H1 (cell line): ENCODE measurements around the gene JPH3. TPM values are rescaled to one million over a fixed set of nuclear protein-coding genes. Genes with fewer than 3 reads are reported as not detected.

Experiments used
- CTCF ChIA-PET: fragments of 300-600 bp; sonication (Branson Sonifier 250); formaldehyde crosslinking; loops from one replicate; lab custom pipeline; 2021; ENCODE audit not compliant: partially characterized antibody; lab: Charles Lee
- POLR2A ChIA-PET: fragments of 300-600 bp; sonication (Branson Sonifier 250); formaldehyde crosslinking; loops from one replicate; lab custom pipeline; 2021; ENCODE audit warnings: inconsistent platforms; ENCODE audit not compliant: partially characterized antibody; lab: Charles Lee
- DNase-seq, 2 experiments: peaks; one replicate each; pipeline versions ENCODE4 v3.0.0 to v3.0.0-alpha.2; 2010 to 2022; ENCODE audit warnings: low spot score in 2 of 2, low read depth in 1 of 2, mixed read lengths in 1 of 2
- FAIRE-seq: peaks from 2 replicates; lab custom pipeline; 2011; peaks lifted over from hg19 to GRCh38; lab: Jason Lieb, UNC
- H2AFZ ChIP-seq: 2 replicates; pipeline ENCODE4 v1.8.1; 2012; ENCODE audit warnings: low read length, inconsistent platforms
- H2AK5ac ChIP-seq: 2 replicates; pipeline ENCODE4 v1.6.1; 2013; ENCODE audit warnings: low read depth, low read length
- H2BK120ac ChIP-seq: replicated peaks from 2 replicates; pipeline ENCODE3; 2013; ENCODE audit warnings: low read depth, low read length, inconsistent platforms
- H2BK12ac ChIP-seq: 2 replicates; pipeline ENCODE4 v1.6.1; 2013; ENCODE audit warnings: low read depth, low read length
- H2BK15ac ChIP-seq: 2 replicates; pipeline ENCODE4 v1.6.1; 2013; ENCODE audit warnings: low read length
- H2BK20ac ChIP-seq: 2 replicates; pipeline ENCODE4 v1.6.1; 2013; ENCODE audit warnings: low read length
- H2BK5ac ChIP-seq: 2 replicates; pipeline ENCODE4 v1.6.1; 2013; ENCODE audit warnings: low read depth, low read length
- H3K14ac ChIP-seq: 2 replicates; pipeline ENCODE4 v1.6.1; 2013; ENCODE audit warnings: inconsistent platforms; ENCODE audit not compliant: insufficient read length
- H3K18ac ChIP-seq: 2 replicates; pipeline ENCODE4 v1.6.1; 2013; ENCODE audit warnings: low read length; ENCODE audit errors: extremely low read depth
- H3K23ac ChIP-seq: 2 replicates; pipeline ENCODE4 v1.6.1; 2013; ENCODE audit warnings: inconsistent platforms; ENCODE audit not compliant: insufficient read length
- H3K23me2 ChIP-seq: 2 replicates; pipeline ENCODE4 v1.6.1; 2013; ENCODE audit warnings: low read depth, low read length
- H3K27ac ChIP-seq: 2 replicates; pipeline ENCODE4 v1.6.1; 2011; ENCODE audit warnings: low read depth, low read length, inconsistent platforms
- H3K27me3 ChIP-seq, 4 experiments: replicated peaks in 1 of 4; 1 replicate in 1 of 4; 2 replicates in 3 of 4; pipeline versions ENCODE4 v1.6.1 to v1.8.1; 2011 to 2013; ENCODE audit warnings: low read length in 3 of 4, mild to moderate bottlenecking in 3 of 4, inconsistent platforms in 2 of 4, mixed read lengths in 2 of 4, moderate library complexity in 1 of 4; ENCODE audit not compliant: control insufficient read depth in 3 of 4, insufficient read depth in 3 of 4; ENCODE audit errors: extremely low read depth in 1 of 4
- H3K36me3 ChIP-seq, 4 experiments: 2 replicates each; pipeline versions ENCODE4 v1.6.1 to v1.8.1; 2011 to 2013; ENCODE audit warnings: mild to moderate bottlenecking in 4 of 4, low read length in 3 of 4, moderate library complexity in 2 of 4, control low read depth in 1 of 4, inconsistent platforms in 1 of 4; ENCODE audit not compliant: insufficient read depth in 4 of 4, control insufficient read depth in 2 of 4
- H3K4ac ChIP-seq: replicated peaks from 2 replicates; pipeline ENCODE3; 2013; ENCODE audit warnings: low read length, low read depth, mixed read lengths, inconsistent platforms; ENCODE audit not compliant: insufficient read length
- H3K4me1 ChIP-seq, 4 experiments: replicated peaks in 1 of 4; 1 replicate in 1 of 4; 2 replicates in 3 of 4; pipeline versions ENCODE4 v1.6.1 to v1.8.1; 2011 to 2013; ENCODE audit warnings: low read length in 3 of 4, inconsistent platforms in 2 of 4, mixed read lengths in 1 of 4; ENCODE audit not compliant: insufficient read depth in 4 of 4, control insufficient read depth in 3 of 4
- H3K4me2 ChIP-seq, 2 experiments: 2 replicates each; pipeline versions ENCODE4 v1.6.1 to v1.8.1; 2011 to 2013; ENCODE audit warnings: low read depth in 2 of 2, low read length in 2 of 2, control low read depth in 1 of 2, inconsistent platforms in 1 of 2, mild to moderate bottlenecking in 1 of 2; ENCODE audit not compliant: insufficient read depth in 1 of 2
- H3K4me3 ChIP-seq, 4 experiments: fragments of 200-600, 300-600 bp in 1 of 4; sonication (generic), shearing (Covaris generic), sonication (Bioruptor Twin) in 1 of 4; 2 replicates each; pipeline versions ENCODE4 v1.5.1 to v1.8.1; 2011 to 2016; ENCODE audit warnings: low read length in 4 of 4, low read depth in 3 of 4, control low read depth in 2 of 4, inconsistent platforms in 2 of 4, mild to moderate bottlenecking in 2 of 4, mixed read lengths in 1 of 4, moderate library complexity in 1 of 4; ENCODE audit not compliant: insufficient read depth in 2 of 4; ENCODE audit errors: extremely low read depth in 1 of 4
- H3K56ac ChIP-seq: replicated peaks from 2 replicates; pipeline ENCODE3; 2013; ENCODE audit warnings: low read depth, mild to moderate bottlenecking, mixed read lengths, low read length, inconsistent platforms; ENCODE audit not compliant: insufficient read length
- H3K79me1 ChIP-seq: 2 replicates; pipeline ENCODE4 v1.6.1; 2013; ENCODE audit warnings: low read depth, low read length, control low read depth
- H3K79me2 ChIP-seq, 2 experiments: 2 replicates each; pipeline versions ENCODE4 v1.6.1 to v1.8.1; 2012 to 2013; ENCODE audit warnings: low read length in 2 of 2, mild to moderate bottlenecking in 2 of 2, inconsistent platforms in 1 of 2; ENCODE audit not compliant: insufficient read depth in 2 of 2, control insufficient read depth in 1 of 2
- H3K9ac ChIP-seq, 4 experiments: replicated peaks in 1 of 4; 1 replicate in 1 of 4; 2 replicates in 3 of 4; pipeline versions ENCODE4 v1.6.1 to v1.8.1; 2011 to 2013; ENCODE audit warnings: low read depth in 3 of 4, low read length in 3 of 4, control low read depth in 2 of 4, mild to moderate bottlenecking in 2 of 4, moderate library complexity in 2 of 4, inconsistent platforms in 1 of 4; ENCODE audit errors: extremely low read depth in 1 of 4
- H3K9me3 ChIP-seq, 2 experiments: 2 replicates each; pipeline versions ENCODE4 v1.6.1 to v1.8.1; 2012 to 2013; ENCODE audit warnings: mild to moderate bottlenecking in 2 of 2, moderate library complexity in 2 of 2, control low read depth in 1 of 2, inconsistent platforms in 1 of 2, low read depth in 1 of 2, low read length in 1 of 2, mixed read lengths in 1 of 2; ENCODE audit not compliant: insufficient read depth in 2 of 2
- H4K20me1 ChIP-seq, 2 experiments: replicated peaks in 1 of 2; 2 replicates each; pipeline versions ENCODE3 to v1.8.1; 2011 to 2013; ENCODE audit warnings: inconsistent platforms in 2 of 2, low read length in 2 of 2, mild to moderate bottlenecking in 1 of 2; ENCODE audit not compliant: insufficient read depth in 2 of 2, control insufficient read depth in 1 of 2
- H4K5ac ChIP-seq: 2 replicates; pipeline ENCODE4 v1.6.1; 2013; ENCODE audit warnings: low read length, low read depth, mixed read lengths, inconsistent platforms; ENCODE audit not compliant: insufficient read length
- H4K8ac ChIP-seq: 2 replicates; pipeline ENCODE4 v1.8.0; 2013; ENCODE audit warnings: mild to moderate bottlenecking, moderate library complexity, low read length, inconsistent platforms; ENCODE audit not compliant: insufficient read depth; ENCODE audit errors: extremely low read depth
- H4K91ac ChIP-seq: replicated peaks from 2 replicates; pipeline ENCODE3; 2013; ENCODE audit warnings: low read length, mixed read lengths, inconsistent platforms; ENCODE audit not compliant: insufficient read length
- BRCA1 ChIP-seq: IDR thresholded peaks from 2 replicates; pipeline ENCODE4 v1.6.1; 2012; ENCODE audit warnings: low read depth, low read length, improper control_type of control experiment
- NRF1 ChIP-seq: IDR thresholded peaks from 2 replicates; pipeline ENCODE4 v1.6.1; 2011; ENCODE audit warnings: mild to moderate bottlenecking, low read depth, low read length, improper control_type of control experiment
- SP4 ChIP-seq: IDR thresholded peaks from 2 replicates; pipeline ENCODE4 v1.6.1; 2012; ENCODE audit warnings: low read length, inconsistent platforms
- TAF1 ChIP-seq: IDR thresholded peaks from 2 replicates; pipeline ENCODE4 v1.6.1; 2011; ENCODE audit warnings: mild to moderate bottlenecking, low read depth, low read length
- WGBS, 2 experiments: shearing (Covaris generic) in 1 of 2; methylation state at CpG; one replicate each; pipeline versions ENCODE4 v1.1.6 to v1.1.7; 2013 to 2015; ENCODE audit warnings: low lambda C conversion rate in 2 of 2, mixed read lengths in 2 of 2, inconsistent platforms in 1 of 2, low coverage in 1 of 2, missing lambda C conversion rate in 1 of 2; ENCODE audit not compliant: insufficient replicate concordance in 2 of 2, insufficient coverage in 1 of 2, insufficient read length in 1 of 2; ENCODE audit errors: extremely low coverage in 1 of 2, missing lambda C conversion rate in 1 of 2; 5-methylcytosine and 5-hydroxymethylcytosine counted together
- polyA plus RNA-seq, 7 experiments: library from polyadenylated mRNA; depleted of rRNA in 3 of 7; stranded (reverse) in 5 of 7; unstranded in 2 of 7; fragments of >200 nt in 5 of 7; fragments of 200-250 nt in 2 of 7; gene quantifications; 1 replicate in 5 of 7; 2 replicates in 1 of 7; 4 replicates in 1 of 7; pipeline versions ENCODE4 v1.2.1 to v1.2.3, GENCODE V29; 2011 to 2013; ENCODE audit warnings: missing spikeins in 2 of 7, mixed read lengths in 2 of 7
- total RNA-seq: library from RNA; stranded (reverse); fragmentation: NEBNext Ultra II Directional; extraction: Animal tissue kit (Norgen Biotek cat#: 25700); gene quantifications from 2 replicates; pipeline ENCODE4 v1.2.1, GENCODE V29; 2021

The JPH3 gene
- total and polyA plus RNA-seq, 2 of the 8 experiments (the other 6 are each of a cell fraction or from before 2014, with no cell fraction given): 10.3 to 28.3 TPM

- TF ChIP-seq TAF1 (no peak), BRCA1 (no peak), SP4 (no peak), NRF1 (no peak)
- no peak overlapping the region for H3K9ac ChIP-seq
- no peak overlapping the region for H2AFZ ChIP-seq
- no peak overlapping the region for H3K27ac ChIP-seq
- WGBS, 2 experiments: 95% methylated on average over 30 of the region's 46 CpGs; no CpG with 5 or more reads in 1 of the 2 experiments
- no peak overlapping the region for H3K56ac ChIP-seq
- H3K14ac ChIP-seq: no peak overlapping the region
- H3K79me1 ChIP-seq: no peaks in the 10 kb centered on the region
- ChIA-PET POLR2A (interaction anchor here (1.0 kb wide), 1 partner anchor 11 kb away, joined by 5 read pairs; no protein-coding TSS in a partner anchor), CTCF (interaction anchor here (0.6 to 6.6 kb wide), 5 partner anchors 8 to 102 kb away, joined by 3 to 47 read pairs (median 3); no protein-coding TSS in a partner anchor)
- no peak overlapping the region for H3K4me3 ChIP-seq
- H4K91ac ChIP-seq: no peak overlapping the region
- no peaks in the 10 kb centered on the region; a peak in 1 of 7 replicates for H3K4me1 ChIP-seq
- peaks cover 0 to 18% (median 3%) of the 10 kb centered on the region in 4 experiments; a peak in 3 of 8 replicates for H3K36me3 ChIP-seq
- H2BK15ac ChIP-seq: no peak overlapping the region
- H3K23me2 ChIP-seq: no peaks in the 10 kb centered on the region
- FAIRE-seq: no peak
- H3K79me2 ChIP-seq: no peaks in the 10 kb centered on the region
- H2BK5ac ChIP-seq: no peak overlapping the region
- DNase-seq: no peak
- H4K20me1 ChIP-seq: peaks cover 7 to 10% of the 10 kb centered on the region in 2 experiments
- no peak overlapping the region for H2BK120ac ChIP-seq
- no peak overlapping the region for H2AK5ac ChIP-seq
- H4K5ac ChIP-seq: no peak overlapping the region
- H3K18ac ChIP-seq: no peak overlapping the region
- no peak overlapping the region for H3K4ac ChIP-seq
- H3K4me2 ChIP-seq: no peak overlapping the region
- H4K8ac ChIP-seq: no peak overlapping the region
- no peak overlapping the region for H2BK12ac ChIP-seq
- H3K23ac ChIP-seq: no peak overlapping the region
- H2BK20ac ChIP-seq: no peak overlapping the region
- no peaks in the 10 kb centered on the region for H3K9me3 ChIP-seq
- H3K27me3 ChIP-seq: no peaks in the 10 kb centered on the region
These were observed 87.7 kb downstream of the JPH3 start for GRCh38 chr16:87689956-87690465.
